ENCODE measurements around the gene KLHL41.
"Not testable (repeated sequence)": the region's sequence is repeated elsewhere in the genome, so short reads cannot be mapped to it uniquely, and the experiment has no call there.

Gene KLHL41

GRCh38 chr2:169511818-169512217 is 2.3 kb downstream of the KLHL41 start:
- DNase-seq = no peak
- H3K9ac ChIP-seq (ENCODE audit: low read length) = no peak overlapping the region

GRCh38 chr2:169512525-169512924 is 3.0 kb downstream of the KLHL41 start:
- Histone ChIP-seq H3K9ac (ENCODE audit: low read length) (no peak overlapping the region), H3K23ac (ENCODE audit: low read length) (no peak overlapping the region), H2BK15ac (replicated peaks; ENCODE audit: low read depth) (no peak overlapping the region), H2BK5ac (ENCODE audit: low read length) (no peak overlapping the region), H3K4me3 (ENCODE audit: low read length) (no peak overlapping the region), H3K79me2 (ENCODE audit: control insufficient read depth, insufficient read depth, low read length) (no peaks in the 10 kb centered on the region), H3K27ac (ENCODE audit: low read depth, low read length) (no peak overlapping the region), H3K36me3 (ENCODE audit: control insufficient read depth, insufficient read depth, low read length) (no peaks in the 10 kb centered on the region), H3K4ac (ENCODE audit: low read depth, low read length) (no peak overlapping the region), H2AK5ac (ENCODE audit: low read length) (no peak overlapping the region), H4K5ac (ENCODE audit: low read length) (no peak overlapping the region), H3K27me3 (ENCODE audit: insufficient read depth, low read length, poor library complexity) (no peaks in the 10 kb centered on the region), H3K4me1 (ENCODE audit: control insufficient read depth, low read depth, low read length) (no peaks in the 10 kb centered on the region), H4K8ac (ENCODE audit: low read depth, low read length) (no peak overlapping the region), H3K4me2 (ENCODE audit: low read length) (no peak overlapping the region), H2BK120ac (ENCODE audit: low read depth, low read length) (no peak overlapping the region), H3K79me1 (ENCODE audit: low read length) (no peaks in the 10 kb centered on the region), H3K18ac (ENCODE audit: low read length) (no peak overlapping the region), H3K56ac (ENCODE audit: low read length) (no peak overlapping the region)
- no peak for DNase-seq
- WGBS (ENCODE audit: extremely low coverage, insufficient coverage, low lambda C conversion rate) = no CpG with 5 or more reads among the region's 2 CpGs

More at GRCh38 chr2:169511818-169512217, 2.3 kb downstream of the KLHL41 start:
- Histone ChIP-seq H4K5ac (ENCODE audit: low read length) (no peak overlapping the region), H3K23ac (ENCODE audit: low read length) (no peak overlapping the region), H3K79me1 (ENCODE audit: low read length) (no peaks in the 10 kb centered on the region), H2BK5ac (ENCODE audit: low read length) (no peak overlapping the region), H4K8ac (ENCODE audit: low read depth, low read length) (no peak overlapping the region), H2BK15ac (replicated peaks; ENCODE audit: low read depth) (no peak overlapping the region), H3K36me3 (ENCODE audit: control insufficient read depth, insufficient read depth, low read length) (no peaks in the 10 kb centered on the region), H2BK120ac (ENCODE audit: low read depth, low read length) (no peak overlapping the region), H3K4me2 (ENCODE audit: low read length) (no peak overlapping the region), H3K4me1 (ENCODE audit: control insufficient read depth, low read depth, low read length) (no peaks in the 10 kb centered on the region), H3K27ac (ENCODE audit: low read depth, low read length) (no peak overlapping the region), H2AK5ac (ENCODE audit: low read length) (no peak overlapping the region), H3K79me2 (ENCODE audit: control insufficient read depth, insufficient read depth, low read length) (no peaks in the 10 kb centered on the region), H3K4me3 (ENCODE audit: low read length) (no peak overlapping the region), H3K4ac (ENCODE audit: low read depth, low read length) (no peak overlapping the region), H3K56ac (ENCODE audit: low read length) (no peak overlapping the region), H3K27me3 (ENCODE audit: insufficient read depth, low read length, poor library complexity) (no peaks in the 10 kb centered on the region), H3K18ac (ENCODE audit: low read length) (no peak overlapping the region)
- no CpG with 5 or more reads among the region's 1 CpG for whole genome bisulfite sequencing (ENCODE audit: extremely low coverage, insufficient coverage, low lambda C conversion rate)

- Histone ChIP-seq H3K18ac (ENCODE audit: low read length) (no peak overlapping the region), H3K4ac (ENCODE audit: low read depth, low read length) (no peak overlapping the region), H3K79me1 (ENCODE audit: low read length) (no peaks in the 10 kb centered on the region), H3K9ac (ENCODE audit: low read length) (no peak overlapping the region), H3K4me1 (ENCODE audit: control insufficient read depth, low read depth, low read length) (no peaks in the 10 kb centered on the region), H3K56ac (ENCODE audit: low read length) (no peak overlapping the region), H2BK15ac (replicated peaks; ENCODE audit: low read depth) (no peak overlapping the region), H3K27ac (ENCODE audit: low read depth, low read length) (no peak overlapping the region), H3K23ac (ENCODE audit: low read length) (no peak overlapping the region), H3K27me3 (ENCODE audit: insufficient read depth, low read length, poor library complexity) (no peaks in the 10 kb centered on the region), H2BK120ac (ENCODE audit: low read depth, low read length) (no peak overlapping the region), H3K4me2 (ENCODE audit: low read length) (no peak overlapping the region), H3K36me3 (ENCODE audit: control insufficient read depth, insufficient read depth, low read length) (no peaks in the 10 kb centered on the region), H4K8ac (ENCODE audit: low read depth, low read length) (no peak overlapping the region), H3K79me2 (ENCODE audit: control insufficient read depth, insufficient read depth, low read length) (no peaks in the 10 kb centered on the region), H2AK5ac (ENCODE audit: low read length) (no peak overlapping the region), H3K4me3 (ENCODE audit: low read length) (no peak overlapping the region), H2BK5ac (ENCODE audit: low read length) (no peak overlapping the region), H4K5ac (ENCODE audit: low read length) (no peak overlapping the region)
- no CpG with 5 or more reads among the region's 1 CpG for WGBS (ENCODE audit: extremely low coverage, insufficient coverage, low lambda C conversion rate)
- no peak for DNase-seq
These were observed 3.6 kb downstream of the KLHL41 start for GRCh38 chr2:169513094-169513493.

GRCh38 chr2:169513926-169514325 is 4.4 kb downstream of the KLHL41 start:
- Histone ChIP-seq H2BK5ac (ENCODE audit: low read length) (no peak overlapping the region), H2AK5ac (ENCODE audit: low read length) (no peak overlapping the region), H3K9ac (ENCODE audit: low read length) (no peak overlapping the region), H3K4me1 (ENCODE audit: control insufficient read depth, low read depth, low read length) (no peaks in the 10 kb centered on the region), H3K27ac (ENCODE audit: low read depth, low read length) (no peak overlapping the region), H3K23ac (ENCODE audit: low read length) (no peak overlapping the region), H3K4me2 (ENCODE audit: low read length) (no peak overlapping the region), H3K79me1 (ENCODE audit: low read length) (no peaks in the 10 kb centered on the region), H2BK15ac (replicated peaks; ENCODE audit: low read depth) (no peak overlapping the region), H4K5ac (ENCODE audit: low read length) (no peak overlapping the region), H3K18ac (ENCODE audit: low read length) (no peak overlapping the region), H3K36me3 (ENCODE audit: control insufficient read depth, insufficient read depth, low read length) (no peaks in the 10 kb centered on the region), H2BK120ac (ENCODE audit: low read depth, low read length) (no peak overlapping the region), H4K8ac (ENCODE audit: low read depth, low read length) (no peak overlapping the region), H3K79me2 (ENCODE audit: control insufficient read depth, insufficient read depth, low read length) (no peaks in the 10 kb centered on the region), H3K56ac (ENCODE audit: low read length) (no peak overlapping the region), H3K4me3 (ENCODE audit: low read length) (no peak overlapping the region), H3K27me3 (ENCODE audit: insufficient read depth, low read length, poor library complexity) (no peaks in the 10 kb centered on the region), H3K4ac (ENCODE audit: low read depth, low read length) (no peak overlapping the region)
- DNase-seq = no peak
- no CpG with 5 or more reads among the region's 3 CpGs for WGBS (ENCODE audit: extremely low coverage, insufficient coverage, low lambda C conversion rate)

- H4K5ac ChIP-seq (ENCODE audit: low read length); H3K56ac ChIP-seq (ENCODE audit: low read length); H2AK5ac ChIP-seq (ENCODE audit: low read length); H3K36me3 ChIP-seq (ENCODE audit: control insufficient read depth, insufficient read depth, low read length); H3K79me2 ChIP-seq (ENCODE audit: control insufficient read depth, insufficient read depth, low read length); H3K4ac ChIP-seq (ENCODE audit: low read depth, low read length); H2BK5ac ChIP-seq (ENCODE audit: low read length); H4K8ac ChIP-seq (ENCODE audit: low read depth, low read length); H3K27me3 ChIP-seq (ENCODE audit: insufficient read depth, low read length, poor library complexity); H2BK15ac ChIP-seq (replicated peaks; ENCODE audit: low read depth); H3K23ac ChIP-seq (ENCODE audit: low read length); H3K4me3 ChIP-seq (ENCODE audit: low read length); H2BK120ac ChIP-seq (ENCODE audit: low read depth, low read length); H3K9ac ChIP-seq (ENCODE audit: low read length); H3K4me1 ChIP-seq (ENCODE audit: control insufficient read depth, low read depth, low read length); DNase-seq; H3K18ac ChIP-seq (ENCODE audit: low read length); H3K79me1 ChIP-seq (ENCODE audit: low read length); H3K27ac ChIP-seq (ENCODE audit: low read depth, low read length); H3K4me2 ChIP-seq (ENCODE audit: low read length): not testable (repeated sequence)
- no CpG with 5 or more reads among the region's 7 CpGs for WGBS (ENCODE audit: extremely low coverage, insufficient coverage, low lambda C conversion rate)
These were observed 5.3 kb downstream of the KLHL41 start for GRCh38 chr2:169514758-169515157.

GRCh38 chr2:169516488-169516995 is 7.0 kb downstream of the KLHL41 start:
- not testable (repeated sequence) for H2BK120ac ChIP-seq (ENCODE audit: low read depth, low read length); H3K79me2 ChIP-seq (ENCODE audit: control insufficient read depth, insufficient read depth, low read length); H3K36me3 ChIP-seq (ENCODE audit: control insufficient read depth, insufficient read depth, low read length); H3K4me1 ChIP-seq (ENCODE audit: control insufficient read depth, low read depth, low read length); H2BK15ac ChIP-seq (replicated peaks; ENCODE audit: low read depth); H3K27me3 ChIP-seq (ENCODE audit: insufficient read depth, low read length, poor library complexity); H4K5ac ChIP-seq (ENCODE audit: low read length); H2AK5ac ChIP-seq (ENCODE audit: low read length); H3K4me3 ChIP-seq (ENCODE audit: low read length); H3K27ac ChIP-seq (ENCODE audit: low read depth, low read length); H3K4me2 ChIP-seq (ENCODE audit: low read length); H3K79me1 ChIP-seq (ENCODE audit: low read length); H2BK5ac ChIP-seq (ENCODE audit: low read length); H3K18ac ChIP-seq (ENCODE audit: low read length); H4K8ac ChIP-seq (ENCODE audit: low read depth, low read length); H3K23ac ChIP-seq (ENCODE audit: low read length); DNase-seq; H3K4ac ChIP-seq (ENCODE audit: low read depth, low read length); H3K9ac ChIP-seq (ENCODE audit: low read length); H3K56ac ChIP-seq (ENCODE audit: low read length)
- WGBS (ENCODE audit: extremely low coverage, insufficient coverage, low lambda C conversion rate) = no CpG with 5 or more reads among the region's 10 CpGs

Measured in mesendoderm (in vitro differentiated cells).